ENCODE measurements around the gene GNG4.

DNA sequence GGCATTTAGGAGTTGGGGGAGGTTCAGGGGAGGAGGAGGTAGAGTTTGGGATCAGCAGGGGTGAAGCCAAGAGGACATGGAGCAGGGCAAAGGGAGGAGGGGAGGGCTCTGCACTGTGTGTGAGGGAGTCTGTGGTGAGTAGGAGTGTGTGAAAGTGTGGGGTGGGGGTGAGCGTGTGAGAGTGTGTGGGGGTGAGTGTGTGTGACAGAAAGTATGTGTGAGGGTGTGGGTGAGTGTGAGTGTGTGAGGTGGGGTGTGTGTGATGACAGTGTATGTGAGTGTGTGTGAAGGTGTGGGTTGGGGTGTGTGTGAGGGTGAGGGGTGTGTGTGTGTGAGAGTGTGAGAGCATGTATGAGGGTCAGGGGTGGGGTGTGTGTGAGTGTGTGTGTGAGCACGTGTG is 62.6 kb downstream of the GNG4 start:
- TF ChIP-seq, protein P1, sequence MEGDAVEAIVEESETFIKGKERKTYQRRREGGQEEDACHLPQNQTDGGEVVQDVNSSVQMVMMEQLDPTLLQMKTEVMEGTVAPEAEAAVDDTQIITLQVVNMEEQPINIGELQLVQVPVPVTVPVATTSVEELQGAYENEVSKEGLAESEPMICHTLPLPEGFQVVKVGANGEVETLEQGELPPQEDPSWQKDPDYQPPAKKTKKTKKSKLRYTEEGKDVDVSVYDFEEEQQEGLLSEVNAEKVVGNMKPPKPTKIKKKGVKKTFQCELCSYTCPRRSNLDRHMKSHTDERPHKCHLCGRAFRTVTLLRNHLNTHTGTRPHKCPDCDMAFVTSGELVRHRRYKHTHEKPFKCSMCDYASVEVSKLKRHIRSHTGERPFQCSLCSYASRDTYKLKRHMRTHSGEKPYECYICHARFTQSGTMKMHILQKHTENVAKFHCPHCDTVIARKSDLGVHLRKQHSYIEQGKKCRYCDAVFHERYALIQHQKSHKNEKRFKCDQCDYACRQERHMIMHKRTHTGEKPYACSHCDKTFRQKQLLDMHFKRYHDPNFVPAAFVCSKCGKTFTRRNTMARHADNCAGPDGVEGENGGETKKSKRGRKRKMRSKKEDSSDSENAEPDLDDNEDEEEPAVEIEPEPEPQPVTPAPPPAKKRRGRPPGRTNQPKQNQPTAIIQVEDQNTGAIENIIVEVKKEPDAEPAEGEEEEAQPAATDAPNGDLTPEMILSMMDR (conservative IDR thresholded peaks at IDR 0.05 in 1 of 2, IDR thresholded peaks at IDR 0.05 in 1 of 2; ENCODE audit: low read depth in 1 of 2, low read length in 2 of 2) = no peak
- TF ChIP-seq EZH2 (IDR thresholded peaks at IDR 0.05; ENCODE audit: low read length, missing control alignments) = no peak
